ENCODE data around the gene BTBD2.

Gene BTBD2

DNA sequence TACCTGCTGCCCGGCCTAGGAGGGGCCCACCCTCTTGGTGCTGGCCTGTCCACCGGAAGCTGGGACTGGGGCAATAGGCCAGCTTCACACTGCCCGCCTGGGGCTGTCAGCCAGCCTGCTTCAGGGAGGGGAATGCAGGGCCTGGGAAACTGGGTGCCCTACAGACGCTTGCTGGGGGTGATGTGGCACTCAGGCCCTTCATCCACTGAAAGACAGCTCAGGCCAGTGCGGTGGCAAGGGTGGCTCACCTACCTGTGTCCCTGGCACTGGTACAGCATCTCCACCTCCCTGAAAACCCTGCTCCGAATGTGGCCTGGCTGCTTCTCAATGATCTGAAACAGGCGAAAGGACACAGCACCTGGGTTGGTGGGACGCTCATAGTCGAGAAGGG, 27.7 kb upstream of the BTBD2 start:
- TF ChIP-seq, protein P1, sequence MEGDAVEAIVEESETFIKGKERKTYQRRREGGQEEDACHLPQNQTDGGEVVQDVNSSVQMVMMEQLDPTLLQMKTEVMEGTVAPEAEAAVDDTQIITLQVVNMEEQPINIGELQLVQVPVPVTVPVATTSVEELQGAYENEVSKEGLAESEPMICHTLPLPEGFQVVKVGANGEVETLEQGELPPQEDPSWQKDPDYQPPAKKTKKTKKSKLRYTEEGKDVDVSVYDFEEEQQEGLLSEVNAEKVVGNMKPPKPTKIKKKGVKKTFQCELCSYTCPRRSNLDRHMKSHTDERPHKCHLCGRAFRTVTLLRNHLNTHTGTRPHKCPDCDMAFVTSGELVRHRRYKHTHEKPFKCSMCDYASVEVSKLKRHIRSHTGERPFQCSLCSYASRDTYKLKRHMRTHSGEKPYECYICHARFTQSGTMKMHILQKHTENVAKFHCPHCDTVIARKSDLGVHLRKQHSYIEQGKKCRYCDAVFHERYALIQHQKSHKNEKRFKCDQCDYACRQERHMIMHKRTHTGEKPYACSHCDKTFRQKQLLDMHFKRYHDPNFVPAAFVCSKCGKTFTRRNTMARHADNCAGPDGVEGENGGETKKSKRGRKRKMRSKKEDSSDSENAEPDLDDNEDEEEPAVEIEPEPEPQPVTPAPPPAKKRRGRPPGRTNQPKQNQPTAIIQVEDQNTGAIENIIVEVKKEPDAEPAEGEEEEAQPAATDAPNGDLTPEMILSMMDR (IDR thresholded peaks at IDR 0.05; ENCODE audit: low read depth, low read length, missing control alignments) = no peak
- no peak for DNase-seq (ENCODE audit: extremely low read depth, low read depth)
- H3K4me3 ChIP-seq (replicated peaks; ENCODE audit: low read depth, low read length) = no peak overlapping the region

DNA sequence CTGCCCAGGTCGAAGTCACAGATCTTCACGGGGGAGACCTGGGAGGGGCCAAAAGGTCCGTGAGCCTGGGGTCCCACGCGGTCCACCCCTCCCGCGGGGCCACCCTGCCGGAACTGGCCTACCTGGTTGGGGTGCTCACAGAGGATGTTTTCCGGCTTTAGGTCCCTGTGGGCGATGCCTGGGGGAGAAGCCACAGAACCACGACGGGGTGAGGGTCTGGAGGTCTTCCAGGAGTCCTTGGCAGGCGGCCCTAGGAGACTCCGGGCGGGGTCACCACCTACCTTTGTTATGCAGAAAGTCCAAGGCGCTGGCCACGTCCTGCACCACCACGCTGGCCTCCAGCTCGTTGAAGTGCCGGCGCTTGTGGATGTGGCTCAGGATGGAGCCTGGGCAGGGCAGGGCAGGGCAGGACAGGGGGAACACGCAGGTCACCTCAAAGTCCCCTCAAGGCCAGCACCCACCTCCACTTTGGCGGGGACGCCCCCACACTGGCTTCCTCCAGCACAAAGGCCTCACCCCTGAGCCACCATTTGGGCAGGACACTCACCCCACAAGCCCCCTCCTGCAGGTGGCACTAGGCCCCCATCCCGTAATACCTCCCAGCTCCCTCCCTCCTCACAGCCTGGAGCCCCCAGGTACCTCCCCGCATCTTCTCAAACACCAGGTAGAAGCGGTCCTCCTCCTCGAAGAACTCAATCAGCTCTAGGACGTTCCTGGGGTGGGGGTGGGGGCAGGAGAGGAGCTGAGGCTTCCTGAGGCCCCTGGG, 27.2 kb upstream of the BTBD2 start:
- TF ChIP-seq, protein P1 (IDR thresholded peaks at IDR 0.05; ENCODE audit: low read depth, low read length, missing control alignments) = no peak
- DNase-seq (ENCODE audit: extremely low read depth, low read depth) = no peak
- H3K4me3 ChIP-seq (replicated peaks; ENCODE audit: low read depth, low read length) = peak overlapping the region; percentile 23; the same call in 1 of the 2 replicates

DNA sequence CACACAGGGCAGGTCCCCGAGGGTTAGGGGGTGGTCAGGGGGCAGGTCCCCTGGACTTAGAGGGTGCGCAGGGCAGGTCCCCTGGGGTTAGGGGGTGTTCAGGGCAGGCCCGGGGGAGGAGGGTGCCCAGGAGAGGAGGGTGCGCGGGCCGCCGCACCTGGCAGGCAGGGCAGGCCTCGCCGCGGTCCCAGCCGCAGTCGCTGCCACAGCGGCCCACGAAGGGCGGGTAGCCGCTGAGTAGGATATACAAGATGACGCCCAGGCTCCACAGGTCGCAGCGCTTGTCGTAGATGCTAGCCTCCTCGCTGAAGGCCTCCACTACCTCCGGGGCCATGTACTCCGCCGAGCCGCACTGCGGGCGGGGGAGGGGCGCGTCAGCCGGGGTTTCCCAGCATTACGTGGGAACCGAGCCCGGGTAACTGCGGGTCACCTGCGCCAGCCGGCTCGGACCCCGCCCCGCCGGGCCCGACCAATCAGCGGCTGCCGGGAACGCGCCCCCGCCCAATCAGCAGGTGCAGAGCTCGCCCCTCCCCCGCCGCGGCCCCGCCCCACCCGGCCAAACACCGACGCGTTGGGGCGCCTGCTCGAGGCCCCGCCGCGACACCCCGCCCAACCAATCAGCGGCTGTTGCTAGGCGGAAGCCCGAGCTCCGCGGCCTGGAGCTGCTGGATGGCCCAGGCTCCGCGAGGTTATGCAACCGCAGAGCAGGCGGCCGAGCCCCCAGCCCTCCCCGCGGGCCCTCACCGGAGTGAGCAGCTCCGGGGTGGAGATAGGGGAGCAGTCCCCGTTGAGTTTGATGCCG, 26.4 kb upstream of the BTBD2 start:
- DNase-seq (ENCODE audit: extremely low read depth, low read depth) = peak; percentile 79
- H3K4me3 ChIP-seq (replicated peaks; ENCODE audit: low read depth, low read length) = peak overlapping the region; percentile 23; the same call in 1 of the 2 replicates
- TF ChIP-seq, protein P1 (IDR thresholded peaks at IDR 0.05; ENCODE audit: low read depth, low read length, missing control alignments) = no peak

DNA sequence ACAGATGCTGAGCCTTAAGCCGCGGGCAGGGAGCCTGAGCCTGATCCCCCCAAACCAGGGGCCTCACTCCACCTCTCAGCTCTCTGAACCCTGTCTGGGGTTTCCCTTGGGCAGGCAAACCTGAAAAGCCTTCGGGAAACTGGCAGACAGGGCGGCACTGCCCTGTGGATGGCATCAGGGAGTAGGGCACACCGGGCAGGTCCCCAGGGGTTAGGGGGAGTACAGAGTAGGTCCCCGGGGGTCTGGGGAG, 25.8 kb upstream of the BTBD2 start:
- no peak overlapping the region for H3K4me3 ChIP-seq (replicated peaks; ENCODE audit: low read depth, low read length)
- TF ChIP-seq, protein P1 (IDR thresholded peaks at IDR 0.05; ENCODE audit: low read depth, low read length, missing control alignments) = no peak
- no peak for DNase-seq (ENCODE audit: extremely low read depth, low read depth)

DNA sequence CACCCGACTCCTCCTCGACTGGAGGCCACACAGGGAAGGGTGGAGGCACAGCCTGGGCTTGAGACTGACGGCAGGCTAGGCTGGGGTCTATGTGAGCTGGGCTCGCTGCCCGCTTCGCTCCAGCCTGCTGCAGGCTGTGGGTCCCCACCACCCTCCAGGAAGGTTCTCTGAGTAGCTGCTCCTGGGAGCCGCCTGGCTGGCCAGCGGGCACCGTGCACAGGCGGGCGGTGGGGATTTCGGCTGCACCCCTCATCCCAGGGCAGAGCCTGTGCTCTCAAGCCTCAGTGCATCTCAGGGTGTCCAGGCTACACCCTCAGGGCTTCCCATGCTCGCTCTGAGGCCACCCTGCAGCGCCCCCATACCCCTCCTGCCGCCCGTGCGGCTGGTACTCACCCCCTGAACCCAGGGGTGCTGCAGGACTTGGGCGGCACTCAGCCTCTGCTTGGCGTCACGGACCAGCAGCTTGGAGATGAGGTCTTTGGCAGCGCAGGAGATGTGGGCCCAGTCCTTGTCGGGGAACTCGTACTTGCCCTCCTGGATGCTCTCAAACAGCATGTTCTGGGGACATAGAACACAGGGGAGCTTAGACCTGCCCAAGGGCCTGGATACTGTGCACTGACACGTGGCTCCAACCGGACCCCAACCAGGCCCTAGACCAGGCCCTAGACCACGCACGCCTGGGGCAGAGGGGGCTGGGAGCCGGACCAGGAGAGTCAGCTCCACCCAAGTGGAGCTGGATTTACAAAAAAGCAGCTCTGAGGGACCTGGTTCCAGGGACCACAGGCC, 25.3 kb upstream of the BTBD2 start:
- TF ChIP-seq, protein P1 (IDR thresholded peaks at IDR 0.05; ENCODE audit: low read depth, low read length, missing control alignments) = no peak
- DNase-seq (ENCODE audit: extremely low read depth, low read depth) = no peak
- no peak overlapping the region for H3K4me3 ChIP-seq (replicated peaks; ENCODE audit: low read depth, low read length)

DNA sequence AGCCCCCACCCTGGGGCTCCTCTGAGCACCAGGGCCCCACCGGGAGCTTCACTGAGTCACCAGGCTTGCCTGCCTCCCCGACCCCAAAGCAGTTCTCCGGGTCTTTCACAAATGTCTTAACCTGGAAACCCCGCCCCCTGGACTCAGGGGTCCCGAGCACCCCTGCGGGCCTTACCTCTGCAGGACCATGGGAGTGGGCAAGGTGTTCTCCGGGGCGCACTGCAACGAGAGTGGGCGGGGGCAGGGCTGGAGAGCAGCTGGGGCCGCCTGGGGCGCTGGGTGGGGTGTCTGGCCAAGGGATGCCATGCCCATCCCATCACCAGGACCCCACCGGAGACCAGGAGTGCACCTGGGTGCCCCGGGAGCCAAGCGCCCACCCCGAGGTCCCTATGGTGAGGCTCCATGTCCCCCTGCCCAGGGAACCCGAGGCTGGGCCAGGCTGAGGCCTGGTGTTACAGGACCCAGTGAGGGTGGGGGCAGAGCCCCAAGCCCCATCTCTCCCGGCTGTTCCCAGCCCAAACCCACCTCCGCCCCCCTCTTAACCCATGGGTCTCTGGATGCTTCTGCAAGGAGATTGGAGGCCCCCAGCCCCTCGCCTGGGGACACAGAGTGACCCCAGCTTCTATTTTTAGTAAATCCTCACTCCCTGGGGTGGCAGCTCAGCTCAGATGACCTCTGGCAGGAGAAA, 24.6 kb upstream of the BTBD2 start:
- TF ChIP-seq, protein P1 (IDR thresholded peaks at IDR 0.05; ENCODE audit: low read depth, low read length, missing control alignments) = no peak
- H3K4me3 ChIP-seq (replicated peaks; ENCODE audit: low read depth, low read length) = no peak overlapping the region
- no peak for DNase-seq (ENCODE audit: extremely low read depth, low read depth)

Measured in HFF-Myc (cell line).